ENCODE data around the gene MAP2K5.

Gene MAP2K5

GRCh38 chr15:67827562-67828277 lies 285.2 kb downstream of the MAP2K5 start:
- DNase-seq = no peak

DNA sequence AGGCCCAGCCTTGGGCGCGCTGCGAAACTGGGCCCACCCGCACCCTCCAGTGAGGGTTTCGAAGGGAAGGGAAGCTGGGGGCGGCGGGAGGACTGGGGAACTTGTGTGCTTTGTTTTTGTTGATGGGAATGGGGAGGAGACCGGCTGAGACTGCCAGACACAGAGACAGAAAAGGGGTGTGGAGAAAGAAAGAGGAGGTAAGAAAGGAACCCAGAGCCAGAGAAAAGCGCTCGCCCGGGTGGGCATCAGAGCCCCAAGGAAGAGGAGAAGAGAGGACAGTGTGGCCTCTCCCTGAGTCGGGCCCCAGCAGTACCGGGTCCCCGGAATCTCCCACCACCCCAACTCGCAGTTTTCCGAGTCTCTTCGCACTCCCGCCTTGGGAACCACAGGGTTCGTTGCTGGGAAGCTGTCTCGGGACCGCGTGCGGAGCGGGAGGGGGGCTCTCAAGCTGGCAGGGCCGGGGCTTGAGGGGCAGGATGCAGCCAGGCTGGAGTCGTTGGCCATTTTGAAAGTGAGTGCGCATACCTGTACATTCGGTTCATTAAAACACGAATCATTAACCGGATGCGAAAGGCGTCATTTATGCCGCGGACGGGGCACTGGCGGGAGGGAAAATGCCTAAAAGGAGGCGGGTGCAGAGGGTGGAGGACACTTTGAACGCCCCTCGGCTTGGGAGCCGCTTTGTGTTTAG lies 285.9 kb downstream of the MAP2K5 start:
- DNase-seq = no peak

- no peak for DNase-seq
Measured at GRCh38 chr15:67828969-67829646, 286.6 kb downstream of the MAP2K5 start.

DNA sequence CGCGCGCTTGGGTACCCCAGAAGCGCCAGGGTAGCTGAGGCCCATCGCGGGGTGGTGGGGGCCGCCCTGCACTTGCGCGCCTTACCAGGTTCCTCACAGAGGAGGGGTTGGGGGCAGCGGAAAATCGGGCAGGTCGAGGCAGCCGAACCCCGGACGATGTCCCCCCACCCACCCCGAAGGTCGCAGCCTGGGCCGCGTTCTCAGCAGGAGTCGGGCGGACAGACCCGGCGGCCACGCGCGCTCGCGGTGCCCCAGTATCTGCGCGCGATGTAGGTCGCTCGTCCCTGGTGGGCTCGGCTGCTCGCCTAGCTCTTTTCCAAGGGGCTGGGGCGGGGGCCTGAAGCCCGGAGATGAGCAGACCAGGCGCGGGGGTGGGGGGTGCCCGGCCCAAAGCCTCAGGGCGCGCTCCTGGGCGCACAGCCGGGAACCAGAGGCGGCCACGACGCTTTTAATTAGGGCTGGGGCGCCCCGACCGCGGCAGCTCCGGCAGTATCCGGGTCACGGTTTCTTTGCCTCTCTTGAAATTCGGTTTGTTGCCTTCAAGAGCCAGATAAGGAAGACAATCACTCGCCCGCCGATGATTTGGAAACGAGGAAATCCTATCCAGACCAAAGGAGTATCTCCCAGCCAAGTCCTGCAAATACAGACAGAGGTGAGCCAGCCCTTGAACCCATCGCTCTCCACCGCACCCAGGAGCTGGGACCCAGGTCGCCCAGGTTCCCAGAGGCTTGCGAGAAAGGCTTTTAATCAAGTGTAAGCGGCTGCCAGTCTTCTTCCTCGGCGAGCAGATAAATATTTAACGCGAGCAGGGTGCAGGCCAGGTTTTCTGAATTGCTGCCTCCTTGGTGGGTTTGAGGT lies 287.4 kb downstream of the MAP2K5 start:
- DNase-seq = no peak

DNA sequence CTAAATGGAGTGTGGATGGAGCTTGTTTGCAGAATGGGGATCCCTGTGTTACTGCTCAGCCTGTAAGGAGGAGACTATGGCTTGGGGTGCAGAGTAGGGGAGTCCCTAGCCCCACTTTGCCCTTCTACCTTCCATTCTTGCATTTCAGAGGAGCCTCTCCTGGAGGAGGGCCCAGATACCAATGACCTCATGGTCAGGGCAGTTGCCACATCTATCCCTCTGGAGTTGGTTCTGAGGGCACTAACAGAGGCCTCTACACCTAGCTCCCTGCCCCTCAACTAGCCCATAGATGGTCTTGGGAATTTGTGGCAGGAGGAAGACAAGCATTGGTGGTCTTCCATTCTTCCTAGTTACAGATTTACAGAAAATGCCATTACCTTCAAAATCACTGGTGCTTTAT lies 288.9 kb downstream of the MAP2K5 start:
- DNase-seq = no peak

DNA sequence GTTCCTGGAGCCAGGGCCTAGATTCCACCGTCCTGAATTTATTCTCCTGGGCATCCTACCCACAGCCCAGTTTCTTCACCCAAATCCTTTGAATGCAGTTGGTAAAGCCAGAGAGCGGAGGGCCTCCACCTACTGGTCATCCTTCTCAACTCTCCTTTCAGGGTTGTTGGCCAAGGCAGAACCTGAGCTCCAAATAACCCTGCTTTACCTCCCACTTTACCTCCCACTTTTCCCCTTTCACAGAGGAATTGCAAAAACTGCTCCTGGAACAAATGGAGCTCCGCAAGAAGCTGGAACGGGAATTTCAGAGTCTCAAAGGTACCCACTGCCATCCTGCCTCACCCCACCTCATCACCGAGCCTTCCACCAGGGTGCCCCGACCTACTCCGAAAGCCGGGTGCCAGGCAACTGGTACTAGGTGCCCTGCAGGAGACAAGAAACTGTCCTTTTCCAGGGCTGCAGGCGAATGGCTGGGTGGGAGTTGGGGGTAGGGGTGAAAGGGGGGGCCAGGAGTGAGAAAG lies 289.6 kb downstream of the MAP2K5 start:
- no peak for DNase-seq

DNA sequence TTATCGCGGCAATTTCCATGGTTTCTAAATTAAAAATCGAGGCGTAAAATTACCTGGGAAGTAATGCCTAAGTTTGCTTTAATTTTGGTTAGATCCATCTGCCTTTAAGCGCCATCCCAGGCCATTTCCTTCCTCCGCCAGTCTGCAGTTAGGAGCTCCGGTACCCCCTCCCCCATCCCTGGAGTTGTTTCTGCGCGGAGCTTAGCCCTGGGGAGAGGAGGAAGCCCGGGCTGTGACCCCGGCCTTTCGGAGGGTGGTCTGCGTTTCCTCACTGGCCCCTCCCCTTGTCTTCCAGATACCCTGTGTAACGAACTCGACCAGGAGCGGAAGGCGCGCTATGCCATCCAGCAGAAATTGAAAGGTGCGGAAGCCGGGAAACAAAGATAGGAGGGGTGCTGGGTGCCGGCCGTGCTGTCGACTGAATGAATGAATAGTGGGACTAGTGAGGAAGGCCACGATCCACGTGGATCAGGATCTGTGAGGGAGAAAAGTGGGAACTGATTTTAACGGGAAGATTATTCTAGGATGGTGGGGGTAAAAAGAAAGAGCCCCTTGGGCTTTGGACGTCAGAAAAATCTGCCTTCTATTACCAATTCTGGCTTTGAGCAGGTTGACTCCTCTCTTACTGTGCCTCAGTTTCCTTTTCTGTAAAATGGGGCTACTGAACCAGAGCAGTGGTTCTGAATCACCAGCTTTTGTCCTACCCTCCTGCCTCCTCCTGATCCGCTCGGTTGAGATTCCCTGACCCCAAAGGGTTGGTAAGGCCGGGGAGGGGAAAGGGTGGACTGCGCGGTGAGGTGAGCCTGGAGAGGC lies 290.6 kb downstream of the MAP2K5 start:
- no peak for DNase-seq

GRCh38 chr15:67833710-67834511 lies 291.4 kb downstream of the MAP2K5 start:
- no peak for DNase-seq

- DNase-seq = no peak
Measured at GRCh38 chr15:67834581-67835296, 292.2 kb downstream of the MAP2K5 start.

- DNase-seq = no peak
Measured at GRCh38 chr15:67835297-67836133, 293.0 kb downstream of the MAP2K5 start.

GRCh38 chr15:67836134-67836455 lies 293.6 kb downstream of the MAP2K5 start:
- no peak for DNase-seq

- peak; percentile 24 for DNase-seq
Measured at GRCh38 chr15:67836477-67836876, 294.0 kb downstream of the MAP2K5 start.

DNA sequence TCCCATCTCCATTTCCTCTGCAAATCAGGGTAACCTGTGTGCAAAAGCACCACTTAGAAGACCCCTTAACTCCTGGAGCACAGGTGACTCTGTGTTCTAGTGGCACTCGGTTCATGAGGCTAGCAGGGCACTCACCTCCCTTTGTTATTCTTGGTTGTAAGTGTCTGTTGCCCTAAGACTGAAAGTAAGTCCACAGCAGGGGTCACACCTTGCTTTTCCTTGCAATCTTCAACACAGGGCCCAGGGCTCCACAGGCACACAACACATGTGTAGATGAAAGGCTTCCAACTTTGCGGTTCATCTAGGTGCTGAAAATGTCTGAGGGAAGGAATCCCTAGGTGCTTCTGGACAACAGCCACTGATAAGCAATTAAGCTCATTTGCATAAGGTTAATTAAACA lies 294.5 kb downstream of the MAP2K5 start:
- no peak for DNase-seq

DNA sequence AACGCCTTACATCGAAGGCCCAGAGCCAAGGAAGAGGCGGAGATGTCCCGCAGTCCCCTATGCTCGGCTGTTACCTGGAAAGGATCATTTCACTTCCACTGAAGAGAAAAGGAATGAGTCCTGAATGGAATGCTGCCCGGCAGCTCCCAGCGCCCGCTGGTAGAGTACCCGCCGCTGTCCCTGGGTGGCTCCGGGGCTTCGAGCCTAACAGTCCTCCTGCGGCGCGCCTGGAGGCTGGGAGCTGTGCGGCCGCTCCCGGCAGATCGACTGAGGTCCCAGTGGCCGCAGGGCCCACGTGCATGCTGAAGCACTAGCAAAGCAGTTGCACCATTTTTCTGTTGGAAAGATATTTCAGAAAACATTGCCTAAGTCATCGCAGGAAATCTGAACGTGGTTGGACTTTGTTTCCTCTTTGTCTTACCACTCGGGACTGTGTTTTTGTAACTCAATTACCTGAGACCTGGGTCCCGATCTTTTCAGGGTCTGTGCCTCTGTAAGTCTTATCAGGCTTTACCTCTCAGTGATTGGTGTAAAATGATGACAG lies 296.4 kb downstream of the MAP2K5 start:
- DNase-seq = peak; percentile 46

GRCh38 chr15:67839499-67839928 lies 297.0 kb downstream of the MAP2K5 start:
- DNase-seq = peak; percentile 74

DNA sequence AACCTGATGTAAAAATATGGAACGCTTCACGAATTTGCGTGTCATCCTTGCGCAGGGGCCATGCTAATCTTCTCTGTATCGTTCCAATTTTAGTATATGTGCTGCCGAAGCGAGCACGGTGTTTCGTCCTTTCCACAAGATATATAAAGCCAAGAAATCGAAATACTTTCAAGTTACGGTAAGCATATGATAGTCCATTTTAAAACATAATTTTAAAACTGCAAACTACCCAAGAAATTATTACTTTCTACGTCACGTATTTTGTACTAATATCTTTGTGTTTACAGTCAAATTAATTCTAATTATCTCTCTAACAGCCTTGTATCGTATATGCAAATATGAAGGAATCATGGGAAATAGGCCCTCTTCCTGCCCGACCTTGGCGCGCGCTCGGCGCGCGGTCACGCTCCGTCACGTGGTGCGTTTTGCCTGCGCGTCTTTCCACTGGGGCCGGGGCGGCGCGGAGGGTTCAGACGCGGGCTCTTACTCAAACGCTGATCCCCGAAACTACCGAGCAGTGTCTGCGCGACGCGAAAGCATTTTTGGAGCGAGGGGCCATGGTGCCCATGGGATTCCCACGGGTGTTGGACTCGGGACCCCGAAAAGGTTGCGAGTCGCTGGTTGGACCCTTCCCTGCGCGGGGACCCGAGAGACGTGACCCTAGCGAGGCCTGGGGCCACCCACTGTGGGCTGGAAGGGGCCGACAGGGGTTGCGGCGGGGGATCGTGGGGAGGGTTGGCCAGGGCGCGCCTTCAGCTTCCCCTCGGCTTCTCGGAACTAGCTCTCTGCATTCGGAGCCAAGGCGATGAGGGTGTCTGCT lies 297.6 kb downstream of the MAP2K5 start, which contains the start of gene RNU6-1:
Gene RNU6-1, minus strand, starts transcription at position 117 of the 820 bp plus-strand sequence.
- DNase-seq = peak; percentile 94

DNA sequence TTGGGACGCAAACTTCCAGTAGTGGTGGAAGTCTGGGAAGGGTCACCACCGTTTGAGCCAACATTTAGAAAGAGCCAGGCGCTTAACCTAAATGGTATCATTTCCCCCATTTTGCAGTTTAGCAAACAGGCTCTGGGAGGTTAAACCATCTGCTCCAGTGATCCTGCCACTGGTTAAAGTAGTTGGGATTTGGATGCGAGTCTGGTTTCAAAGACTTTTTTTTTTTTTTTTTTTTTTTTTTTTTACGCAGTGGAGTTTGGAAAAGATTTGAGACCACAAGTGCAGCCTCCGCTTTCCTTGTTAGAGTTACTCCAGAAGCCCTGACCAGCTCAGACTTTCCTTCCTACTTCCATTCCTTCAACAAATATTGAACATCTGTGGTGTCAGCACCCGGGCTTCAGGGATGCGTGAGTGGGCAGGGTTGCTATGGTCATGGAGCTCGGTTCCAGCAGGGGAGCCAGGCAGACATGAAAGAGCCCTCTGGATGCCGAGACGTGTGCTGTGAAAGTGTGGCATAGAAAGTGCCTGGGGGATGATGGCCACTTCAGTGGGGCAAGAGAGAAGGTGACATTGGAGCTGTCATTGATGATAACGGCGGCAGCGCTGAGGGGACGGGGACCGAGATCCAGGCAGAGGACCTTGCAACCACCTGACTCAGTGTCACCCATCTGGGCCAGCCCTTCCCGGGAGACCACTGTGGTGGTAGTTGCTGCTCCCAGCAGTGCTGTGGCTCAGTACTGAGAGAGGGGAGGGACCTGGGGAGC lies 298.4 kb downstream of the MAP2K5 start:
- peak; percentile 42 for DNase-seq

DNA sequence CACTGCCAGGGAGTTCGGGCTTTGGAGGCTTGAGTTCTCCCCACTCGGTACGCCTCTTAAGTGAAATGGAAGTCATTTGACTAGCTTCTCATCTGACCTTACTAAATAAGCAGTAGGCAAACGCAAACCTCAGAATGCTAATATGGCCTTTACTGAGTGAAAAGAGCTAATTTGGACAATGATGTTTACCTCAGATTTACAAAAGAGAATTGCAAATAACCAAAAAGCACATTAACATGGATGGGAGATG lies 298.9 kb downstream of the MAP2K5 start:
- no peak for DNase-seq
